ENCODE data around the gene NRSN2. TPM values are rescaled to one million over a fixed set of nuclear protein-coding genes. Genes with fewer than 3 reads are reported as not detected.

The NRSN2 gene
- total and polyA plus RNA-seq, 2 of the 4 experiments (the other 2 are of a cell fraction), result 9.9 to 101 TPM

GRCh38 chr20:348972-349841 lies 2.3 kb downstream of the NRSN2 start (continued):
- TF ChIP-seq POLR2A (IDR thresholded peaks at IDR 0.05; ENCODE audit: low read depth, low read length), result no peak

- H4K8ac ChIP-seq (ENCODE audit: low read depth in 2 of 2, low read length in 2 of 2), result no peak overlapping the region
- H2AK5ac ChIP-seq (ENCODE audit: low read depth, low read length), result no peak overlapping the region
- no peak overlapping the region for H3K18ac ChIP-seq (ENCODE audit: low read depth, low read length)
- H3K4me1 ChIP-seq (ENCODE audit: control insufficient read depth, insufficient read depth, low read length), result peaks cover 5% of the 10 kb centered on the region
- H3K4me2 ChIP-seq (ENCODE audit: low read depth, low read length), result no peak overlapping the region
- H3K14ac ChIP-seq (replicated peaks; ENCODE audit: low read depth, low read length), result no peak overlapping the region
- ChIA-PET CTCF (interaction anchor here (0.7 to 0.8 kb wide), 2 partner anchors 107 to 314 kb away, joined by 3 read pairs; no protein-coding TSS in a partner anchor), POLR2A (ENCODE audit: unreplicated experiment) (no interaction called here)
- no peak overlapping the region for H2AFZ ChIP-seq (replicated peaks; ENCODE audit: low read length, poor library complexity)
- H2BK120ac ChIP-seq (ENCODE audit: low read depth, low read length), result no peak overlapping the region
- no peak overlapping the region for H3K4ac ChIP-seq (ENCODE audit: low read depth, low read length)
- no peak overlapping the region for H2BK15ac ChIP-seq (ENCODE audit: low read depth, low read length)
- no peak overlapping the region for H3K4me3 ChIP-seq (ENCODE audit: insufficient read depth, low read depth, low read length)
- in situ Hi-C loops (cut with MboI; ENCODE audit: low sequenced_read_pairs) (loop anchor here (5.0 to 10.0 kb wide), 4 partner anchors 79 to 382 kb away; partner anchors contain the start of gene SRXN1), intact Hi-C loops (cut with micrococcal nuclease) (loop anchor here (5.0 kb wide), 1 partner anchor 189 kb away; the partner anchor contains the start of gene CSNK2A1), dilution Hi-C loops (cut with HindIII; ENCODE audit: low sequenced_read_pairs, unreplicated experiment) (no loop called here)
- H4K5ac ChIP-seq (ENCODE audit: low read depth, low read length), result no peak overlapping the region
- peak overlapping the region; percentile 50 for H2AK9ac ChIP-seq (replicated peaks; ENCODE audit: low read depth, low read length, poor library complexity)
- 0 out of 2 replicates have a peak, but pooled peaks cover 6% of the 10 kb centered on the region for H3K9me1 ChIP-seq (ENCODE audit: insufficient read depth, low read length)
- H4K20me1 ChIP-seq (ENCODE audit: insufficient read depth, low read length), result peaks cover 4% of the 10 kb centered on the region; the same call in 1 of the 2 replicates
- no peak overlapping the region for H2BK20ac ChIP-seq (ENCODE audit: low read depth, low read length)
- H3K23ac ChIP-seq (ENCODE audit: low read depth, low read length), result no peak overlapping the region
- 93% methylated on average over 13 of the region's 13 CpGs; no CpG with 5 or more reads in 1 of the 2 experiments for WGBS, 2 experiments (ENCODE audit: extremely low coverage in 2 of 2, insufficient read length in 1 of 2)
- H3K56ac ChIP-seq (ENCODE audit: extremely low read depth, insufficient read depth, low read length), result no peak overlapping the region
- DNase-seq (no peak), ATAC-seq (ENCODE audit: low read depth) (no peak)
- no peak overlapping the region for H2BK5ac ChIP-seq (ENCODE audit: low read depth, low read length, poor library complexity, severe bottlenecking)
- no peaks in the 10 kb centered on the region for H3K9me3 ChIP-seq (ENCODE audit: control insufficient read depth, insufficient read depth, low read length)
- peaks cover 0 to 18% of the 10 kb centered on the region in 2 experiments; a peak in 3 of 4 replicates for H3K79me1 ChIP-seq (ENCODE audit: low read depth in 1 of 2, low read length in 2 of 2)
- H3K9ac ChIP-seq (ENCODE audit: low read depth, low read length), result no peak overlapping the region
- TF ChIP-seq POLR2A (IDR thresholded peaks at IDR 0.05; ENCODE audit: low read depth, low read length) (no peak), CEBPB (IDR thresholded peaks at IDR 0.05; ENCODE audit: low read depth, low read length) (no peak), ELK1 (IDR thresholded peaks at IDR 0.05; ENCODE audit: borderline replicate concordance, low read depth, low read length) (no peak), RCOR1 (IDR thresholded peaks at IDR 0.05; ENCODE audit: insufficient replicate concordance, low read length) (no peak), CTCF (conservative IDR thresholded peaks at IDR 0.05; ENCODE audit: low read depth, low read length) (no peak), BHLHE40 (IDR thresholded peaks at IDR 0.05; ENCODE audit: low read depth, low read length) (no peak), RAD21 (IDR thresholded peaks at IDR 0.05; ENCODE audit: low read length) (no peak)
- BruUV-seq (replicated peaks), result no TSS peak
- peaks cover 14% of the 10 kb centered on the region for H3K36me3 ChIP-seq (ENCODE audit: control insufficient read depth, insufficient read depth, low read length)
- H3K27me3 ChIP-seq (ENCODE audit: control insufficient read depth, insufficient read depth, low read length), result no peaks in the 10 kb centered on the region
- H3K27ac ChIP-seq (ENCODE audit: insufficient read depth, low read length), result no peak overlapping the region
- no peak overlapping the region for H4K91ac ChIP-seq (ENCODE audit: insufficient read depth, low read depth, low read length)
Measured at GRCh38 chr20:353166-353565, 6.3 kb downstream of the NRSN2 start.

All from IMR-90 (cell line).